Transverse colon (tissue), 4 donors: Measurements from ENCODE around the gene BACE2. TPM values are rescaled to one million over a fixed set of nuclear protein-coding genes. Genes with fewer than 3 reads are reported as not detected.

Experiments used
- DNase-seq: peaks from one replicate; pipeline ENCODE4 v3.0.0-alpha.2; 2019
- H3K27ac ChIP-seq, 4 donors: fragments of 200-600 bp; sonication (generic); 2 replicates each; pipeline ENCODE4 v1.5.1; 2016 to 2018; ENCODE audit warnings: inconsistent platforms in 4 of 4
- H3K27me3 ChIP-seq: fragments of 200-600 bp; sonication (generic); 2 replicates; pipeline ENCODE4 v1.5.1; 2017; ENCODE audit warnings: inconsistent platforms
- H3K36me3 ChIP-seq, 4 donors: fragments of 200-600 bp; sonication (generic); 2 replicates each; pipeline ENCODE4 v1.5.1; 2017 to 2019; ENCODE audit warnings: inconsistent platforms in 4 of 4
- H3K4me1 ChIP-seq, 4 donors: fragments of 200-600 bp; sonication (generic); 2 replicates each; pipeline ENCODE4 v1.5.1; 2017 to 2020; ENCODE audit warnings: inconsistent platforms in 4 of 4
- H3K4me3 ChIP-seq, 4 donors: fragments of 200-600 bp; sonication (generic); 1 replicate in 1 of 4; 2 replicates in 3 of 4; pipeline versions ENCODE4 v1.5.1 to v1.6.1; 2017 to 2019; ENCODE audit warnings: inconsistent platforms in 4 of 4
- H3K9me3 ChIP-seq, 2 donors: fragments of 200-600 bp; sonication (generic); 2 replicates each; pipeline ENCODE4 v1.5.1; 2017 to 2019; ENCODE audit warnings: inconsistent platforms in 2 of 2
- CTCF ChIP-seq, 5 experiments: fragments of 200-600 bp in 3 of 5; fragments of 450-650 bp in 2 of 5; sonication (generic) in 3 of 5; IDR thresholded peaks; 1 replicate in 2 of 5; 2 replicates in 3 of 5; pipeline ENCODE4 v1.5.1; 2016 to 2017; ENCODE audit warnings: antibody characterized with exemption in 5 of 5, inconsistent platforms in 3 of 5, mild to moderate bottlenecking in 2 of 5, moderate library complexity in 1 of 5
- EP300 ChIP-seq: sonication (generic); formaldehyde crosslinking; IDR thresholded peaks from one replicate; pipeline ENCODE4 v1.6.1; 2017; ENCODE audit warnings: antibody characterized with exemption, low read depth
- POLR2A ChIP-seq: fragments of 450-650 bp; IDR thresholded peaks from one replicate; pipeline ENCODE4 v1.6.1; 2016; ENCODE audit warnings: antibody characterized with exemption, mild to moderate bottlenecking, moderate library complexity
- POLR2AphosphoS5 ChIP-seq, 3 donors: sonication (generic); formaldehyde crosslinking; IDR thresholded peaks; one replicate each; pipeline ENCODE4 v1.6.1; 2016; ENCODE audit warnings: antibody characterized with exemption in 3 of 3
- WGBS, 2 donors: methylation state at CpG; one replicate each; pipeline ENCODE4 v1.1.5; 2018; ENCODE audit warnings: low coverage in 1 of 2; 5-methylcytosine and 5-hydroxymethylcytosine counted together
- in situ Hi-C, 4 donors: fragments of 200-750 bp; cut with MboI; loops; one replicate each; pipeline versions ENCODE4 v1.15.0 to v1.15.1; 2017; ENCODE audit warnings: low sequenced_read_pairs in 3 of 4, low pct_ligation_motif_present in 1 of 4, low pct_unique_long_range_greater_than_20kb in 1 of 4
- intact Hi-C: fragments of 100-400 bp; cut with DNase I; formaldehyde crosslinking; loops from one replicate; pipeline ENCODE4 v1.15.1; 2023; ENCODE audit warnings: low total_unique reads
- total RNA-seq, 4 donors: library from RNA; depleted of rRNA; stranded (reverse); fragments of >200 nt; gene quantifications; one replicate each; pipeline ENCODE4 v1.1.0, GENCODE V29; 2016

Gene BACE2
- total RNA-seq, 4 donors from 2014 or later, result 28.4 to 52.5 (median 43.9) TPM

- no peaks in the 10 kb centered on the region for H3K36me3 ChIP-seq
- H3K4me1 ChIP-seq, result peaks cover 0 to 10% (median 1%) of the 10 kb centered on the region in 4 donors
- H3K27ac ChIP-seq, result no peak overlapping the region
- intact Hi-C loops, result no loop called here
- H3K27me3 ChIP-seq, result no peaks in the 10 kb centered on the region
- no peak overlapping the region for H3K4me3 ChIP-seq
- in situ Hi-C loops, result loop anchor here in 1 of 4 donors (25.0 kb wide), 1 partner anchor 304 kb away; no protein-coding TSS in a partner anchor
- no peaks in the 10 kb centered on the region for H3K9me3 ChIP-seq
- TF ChIP-seq CTCF (IDR thresholded peaks at IDR 0.05) (no peak), POLR2AphosphoS5 (IDR thresholded peaks at IDR 0.05) (no peak), POLR2A (no peak), EP300 (no peak)
- DNase-seq, result no peak
- WGBS, 2 donors, result 93 to 98% methylated on average over 2 of the region's 2 CpGs
Observed at GRCh38 chr21:41158026-41158425, 9.9 kb upstream of the BACE2 start.

- Histone ChIP-seq H3K9me3 (no peaks in the 10 kb centered on the region), H3K36me3 (no peaks in the 10 kb centered on the region), H3K27me3 (no peaks in the 10 kb centered on the region), H3K4me1 (peaks cover 0 to 14% (median 1%) of the 10 kb centered on the region in 4 donors), H3K27ac (no peak overlapping the region), H3K4me3 (no peak overlapping the region)
- in situ Hi-C loops, result loop anchor here in 1 of 4 donors (25.0 kb wide), 1 partner anchor 302 kb away; no protein-coding TSS in a partner anchor
- intact Hi-C loops, result loop anchor here (10.0 kb wide), 1 partner anchor 95 kb away; no protein-coding TSS in a partner anchor
- TF ChIP-seq CTCF (IDR thresholded peaks at IDR 0.05), result no peak
- no peak for TF ChIP-seq EP300
- TF ChIP-seq POLR2AphosphoS5 (IDR thresholded peaks at IDR 0.05), result no peak
- WGBS, 2 donors, result 85 to 93% methylated on average over 3 to 5 of the region's 5 CpGs
- DNase-seq, result no peak
Observed at GRCh38 chr21:41160036-41160435, 7.9 kb upstream of the BACE2 start.

- DNase-seq, result no peak
- H3K4me3 ChIP-seq, result no peak overlapping the region
- in situ Hi-C loops (loop anchor here in 1 of 4 donors (25.0 kb wide), 1 partner anchor 301 kb away; no protein-coding TSS in a partner anchor), intact Hi-C loops (loop anchor here (10.0 kb wide), 1 partner anchor 93 kb away; no protein-coding TSS in a partner anchor)
- TF ChIP-seq POLR2A, result no peak
- H3K9me3 ChIP-seq, result no peaks in the 10 kb centered on the region
- 79% methylated on average over 3 of the region's 3 CpGs; no CpG with 5 or more reads in 1 of the 2 donors for WGBS, 2 donors
- H3K4me1 ChIP-seq, result peaks cover 0 to 13% (median 1%) of the 10 kb centered on the region in 4 donors
- no peak overlapping the region for H3K27ac ChIP-seq
- H3K36me3 ChIP-seq, result no peaks in the 10 kb centered on the region
- no peaks in the 10 kb centered on the region for H3K27me3 ChIP-seq
Observed at GRCh38 chr21:41161428-41161827, 6.5 kb upstream of the BACE2 start.

- Histone ChIP-seq H3K4me1 (peaks cover 0 to 18% (median 2%) of the 10 kb centered on the region in 4 donors), H3K27ac (no peak overlapping the region), H3K4me3 (no peak overlapping the region), H3K9me3 (no peaks in the 10 kb centered on the region), H3K27me3 (no peaks in the 10 kb centered on the region), H3K36me3 (no peaks in the 10 kb centered on the region)
- TF ChIP-seq CTCF (IDR thresholded peaks at IDR 0.05) (no peak), POLR2AphosphoS5 (IDR thresholded peaks at IDR 0.05) (no peak), POLR2A (no peak), EP300 (no peak)
- no peak for DNase-seq
- in situ Hi-C loops (loop anchor here in 1 of 4 donors (25.0 kb wide), 1 partner anchor 300 kb away; no protein-coding TSS in a partner anchor), intact Hi-C loops (loop anchor here (10.0 kb wide), 1 partner anchor 93 kb away; no protein-coding TSS in a partner anchor)
- 87% methylated on average over 5 of the region's 5 CpGs; no CpG with 5 or more reads in 1 of the 2 donors for WGBS, 2 donors
Observed at GRCh38 chr21:41162096-41162495, 5.9 kb upstream of the BACE2 start.
